Measurements from ENCODE around the gene ATP6V0E2.
"Not testable (repeated sequence)": the region's sequence is repeated elsewhere in the genome, so short reads cannot be mapped to it uniquely, and the experiment has no call there.

The ATP6V0E2 gene

DNA sequence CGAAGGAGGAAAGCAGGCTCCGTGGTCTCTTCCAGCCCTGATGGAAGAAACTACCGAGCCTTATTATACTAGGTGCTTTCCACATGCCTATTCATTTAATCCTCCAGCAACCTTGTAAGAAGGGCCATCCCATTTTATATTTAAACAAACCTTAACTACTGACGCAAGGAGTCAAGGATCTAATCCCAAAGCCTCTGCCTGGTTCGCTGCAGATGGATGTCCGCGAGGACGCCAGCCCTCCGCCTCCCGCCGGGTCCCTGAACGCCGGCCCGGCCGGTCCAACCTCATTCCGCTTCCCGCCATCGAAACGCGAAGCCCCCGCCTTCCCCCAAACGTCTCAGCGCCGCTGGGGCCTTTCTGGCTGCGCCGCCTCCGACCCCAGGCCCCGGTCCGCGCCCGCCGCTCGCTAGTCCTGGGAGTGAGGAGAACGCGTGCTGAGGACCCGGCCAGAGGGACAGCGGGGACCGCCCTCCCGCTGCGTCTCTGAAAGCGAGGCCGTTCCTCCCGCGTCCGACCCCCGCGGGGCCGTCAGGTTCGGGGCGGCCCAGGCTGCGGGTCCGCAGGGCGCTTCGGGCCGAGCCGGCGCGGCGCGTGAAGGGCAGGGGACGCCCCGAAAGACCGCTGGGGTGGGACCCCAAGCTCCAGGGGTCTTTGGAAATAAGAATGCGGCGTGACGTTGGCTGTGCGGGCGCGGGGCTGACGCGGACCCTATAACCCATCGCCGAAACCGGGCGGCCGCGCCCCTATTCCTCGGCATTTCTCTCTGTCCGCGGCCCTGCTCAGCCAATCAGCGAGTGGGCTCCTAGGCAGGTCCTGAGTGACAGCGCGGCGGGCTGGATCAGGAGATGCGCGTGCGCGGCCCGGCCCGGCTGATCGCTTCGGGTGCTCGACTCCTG is at the start of gene ATP6V0E2:
Gene ATP6V0E2 (plus strand): TSS at position 896 of the 896 bp plus-strand sequence. CDS start 97 bp downstream, outside the sequence.
- peak; percentile 78 to 81 for DNase-seq (ENCODE audit: low read depth in 2 of 2)

- no peak for DNase-seq (ENCODE audit: low read depth in 2 of 2)
Observed at GRCh38 chr7:149824301-149824741, 49.4 kb upstream of the ATP6V0E2 start.

- no peak for DNase-seq (ENCODE audit: low read depth in 2 of 2)
Observed at GRCh38 chr7:149824748-149825566, 48.8 kb upstream of the ATP6V0E2 start.

DNA sequence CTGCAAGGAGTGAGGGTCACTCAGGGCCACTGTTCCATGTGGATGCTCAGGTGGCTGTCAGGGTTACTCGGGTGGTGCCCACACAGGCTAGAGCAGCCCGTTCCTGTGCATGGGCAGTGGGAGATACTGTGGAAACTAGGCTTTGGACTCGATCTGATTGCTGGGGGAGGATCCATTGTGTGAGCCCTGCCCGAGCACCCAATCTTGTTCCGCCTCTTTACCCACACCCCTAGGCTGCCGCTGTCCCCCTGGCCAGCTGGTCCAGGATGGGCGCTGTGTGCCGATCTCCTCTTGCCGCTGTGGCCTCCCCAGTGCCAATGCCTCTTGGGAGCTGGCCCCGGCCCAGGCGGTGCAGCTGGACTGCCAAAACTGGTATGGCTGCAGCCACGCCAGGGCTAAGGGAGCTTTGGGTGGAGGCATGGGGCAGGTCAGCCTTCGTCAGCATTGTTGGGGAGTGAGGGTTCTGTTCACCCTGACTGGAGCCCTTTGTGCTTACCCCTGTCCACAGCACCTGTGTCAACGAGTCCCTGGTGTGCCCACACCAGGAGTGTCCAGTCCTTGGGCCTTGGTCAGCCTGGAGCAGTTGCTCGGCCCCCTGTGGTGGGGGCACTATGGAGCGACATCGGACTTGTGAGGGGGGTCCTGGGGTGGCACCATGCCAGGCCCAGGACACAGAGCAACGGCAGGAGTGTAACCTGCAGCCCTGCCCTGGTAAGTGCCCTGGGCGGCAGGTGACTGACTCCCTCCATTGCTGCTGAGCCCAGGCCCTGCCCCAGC is 48.0 kb upstream of the ATP6V0E2 start:
- no peak for DNase-seq (ENCODE audit: low read depth in 2 of 2)

DNA sequence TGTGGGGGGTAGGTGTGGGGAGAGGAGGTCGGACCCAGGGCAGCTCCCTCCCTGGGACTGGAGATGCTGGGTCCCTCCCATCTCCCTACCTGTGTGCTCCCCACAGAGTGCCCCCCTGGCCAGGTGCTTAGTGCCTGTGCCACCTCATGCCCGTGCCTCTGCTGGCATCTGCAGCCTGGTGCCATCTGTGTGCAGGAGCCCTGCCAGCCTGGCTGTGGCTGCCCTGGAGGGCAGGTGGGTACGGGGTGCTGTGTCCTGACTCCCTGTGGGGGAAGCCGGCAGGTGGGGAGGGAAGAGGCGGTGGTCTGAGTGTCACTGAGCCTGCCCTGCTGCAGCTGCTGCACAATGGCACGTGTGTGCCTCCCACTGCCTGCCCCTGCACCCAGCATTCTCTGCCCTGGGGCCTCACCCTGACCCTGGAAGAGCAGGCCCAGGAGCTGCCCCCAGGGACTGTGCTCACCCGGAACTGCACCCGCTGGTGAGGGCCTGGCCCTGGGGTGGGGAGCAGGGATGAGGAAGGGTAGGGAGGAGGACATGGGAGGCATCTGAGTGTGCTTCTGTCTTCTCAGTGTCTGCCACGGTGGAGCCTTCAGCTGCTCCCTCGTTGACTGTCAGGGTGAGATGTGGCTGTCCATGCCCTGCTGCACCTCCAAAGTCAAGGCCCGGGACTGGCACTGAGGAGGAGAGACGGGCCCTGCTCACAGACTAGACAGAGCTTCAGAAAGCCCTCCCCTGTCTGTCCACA is 47.3 kb upstream of the ATP6V0E2 start:
- no peak for DNase-seq (ENCODE audit: low read depth in 2 of 2)

DNA sequence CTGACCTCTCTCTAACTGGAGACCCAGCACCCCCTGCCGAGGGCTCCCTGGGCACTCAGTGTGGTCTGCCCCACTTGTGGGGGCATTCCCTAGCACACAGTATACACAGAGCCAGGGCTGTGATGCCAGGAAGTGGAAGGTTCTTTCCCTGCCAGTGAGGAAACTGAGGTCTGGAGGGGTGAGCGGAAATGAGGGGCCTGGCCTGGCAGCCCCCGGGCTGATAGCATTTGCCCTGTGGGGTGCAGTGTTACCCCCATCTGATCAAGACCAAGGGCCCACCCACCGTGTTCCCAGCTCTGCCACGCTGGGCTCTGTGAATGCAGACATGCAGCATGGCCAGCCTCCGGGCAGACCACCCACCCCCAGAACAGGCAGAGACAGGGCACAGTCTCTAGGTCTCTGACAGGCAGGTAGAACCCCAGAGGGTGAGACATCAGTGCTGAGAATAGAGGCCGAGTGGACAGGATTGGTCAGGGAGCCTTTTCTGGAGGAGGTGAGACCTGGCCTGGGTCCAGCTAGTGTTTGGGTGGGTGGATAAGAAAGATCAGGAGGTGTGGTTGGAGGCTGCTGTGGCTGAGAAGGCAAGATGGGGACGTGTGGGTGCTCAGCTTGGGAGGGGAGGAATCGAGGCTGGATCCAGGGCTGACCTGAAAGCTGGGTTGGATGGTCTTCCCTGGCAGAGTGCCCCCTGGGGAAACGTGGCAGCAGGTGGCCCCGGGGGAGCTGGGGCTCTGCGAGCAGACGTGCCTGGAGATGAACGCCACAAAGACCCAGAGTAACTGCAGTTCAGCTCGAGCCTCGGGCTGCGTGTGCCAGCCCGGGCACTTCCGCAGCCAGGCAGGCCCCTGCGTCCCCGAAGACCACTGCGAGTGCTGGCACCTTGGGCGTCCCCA is 46.4 kb upstream of the ATP6V0E2 start:
- DNase-seq (ENCODE audit: low read depth in 2 of 2), result no peak

GRCh38 chr7:149828357-149829309 is 45.1 kb upstream of the ATP6V0E2 start:
- no peak for DNase-seq (ENCODE audit: low read depth in 2 of 2)

DNA sequence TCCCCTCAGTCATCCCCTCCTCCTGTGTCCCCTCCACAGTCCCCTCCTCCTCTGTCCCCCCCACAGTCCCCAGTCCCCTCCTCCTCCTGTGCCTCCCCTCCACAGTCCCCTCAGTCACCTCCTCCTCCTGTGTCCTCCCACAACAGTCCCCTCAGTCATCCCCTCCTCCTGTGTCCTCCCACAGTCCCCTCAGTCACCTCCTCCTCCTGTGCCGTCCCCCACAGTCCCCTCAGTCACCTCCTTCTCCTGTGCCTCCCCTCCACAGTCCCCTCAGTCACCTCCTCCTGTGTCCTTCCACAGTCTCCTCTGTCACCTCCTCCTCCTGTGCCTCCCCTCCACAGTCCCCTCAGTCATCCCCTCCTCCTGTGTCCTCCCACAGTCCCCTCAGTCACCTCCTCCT is 43.2 kb upstream of the ATP6V0E2 start:
- DNase-seq (ENCODE audit: low read depth in 2 of 2), result not testable (repeated sequence)

GRCh38 chr7:149830997-149831740 is 42.6 kb upstream of the ATP6V0E2 start:
- DNase-seq (ENCODE audit: low read depth in 2 of 2), result no peak

GRCh38 chr7:149831741-149832219 is 42.0 kb upstream of the ATP6V0E2 start:
- no peak for DNase-seq (ENCODE audit: low read depth in 2 of 2)

DNA sequence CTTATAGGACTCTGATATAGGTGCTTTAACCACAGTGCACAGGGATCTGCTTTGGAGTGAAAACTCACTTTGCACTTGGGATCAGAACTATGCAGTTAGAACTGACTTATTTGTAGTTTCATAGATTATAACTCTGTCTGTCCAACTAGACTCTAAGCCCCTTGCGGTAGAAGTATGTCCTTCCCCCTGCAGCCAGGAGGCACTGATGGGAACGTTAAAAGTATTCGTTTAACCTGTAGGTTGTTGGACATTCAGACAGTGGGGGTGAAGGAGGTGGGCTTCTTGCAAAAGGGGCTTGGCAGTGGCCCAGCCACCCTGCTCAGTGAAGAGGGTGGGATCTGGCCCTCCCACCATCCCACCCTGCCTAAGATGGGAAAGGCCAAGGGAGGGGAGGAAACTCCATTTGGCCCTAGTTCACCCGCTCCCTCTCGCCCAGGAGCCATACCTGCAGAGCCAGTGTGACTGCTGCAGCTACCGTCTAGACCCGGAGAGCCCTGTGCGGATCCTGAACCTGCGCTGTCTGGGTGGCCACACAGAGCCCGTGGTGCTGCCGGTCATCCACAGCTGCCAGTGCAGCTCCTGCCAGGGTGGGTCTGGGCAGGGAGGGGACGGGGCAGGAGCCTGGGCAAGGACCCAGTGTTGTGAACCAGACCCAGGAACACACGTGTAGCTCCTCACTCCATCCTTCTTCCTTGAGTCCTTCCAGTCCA is 41.3 kb upstream of the ATP6V0E2 start:
- DNase-seq (ENCODE audit: low read depth in 2 of 2), result no peak

- no peak for DNase-seq (ENCODE audit: low read depth in 2 of 2)
Observed at GRCh38 chr7:149833495-149834130, 40.2 kb upstream of the ATP6V0E2 start.

DNA sequence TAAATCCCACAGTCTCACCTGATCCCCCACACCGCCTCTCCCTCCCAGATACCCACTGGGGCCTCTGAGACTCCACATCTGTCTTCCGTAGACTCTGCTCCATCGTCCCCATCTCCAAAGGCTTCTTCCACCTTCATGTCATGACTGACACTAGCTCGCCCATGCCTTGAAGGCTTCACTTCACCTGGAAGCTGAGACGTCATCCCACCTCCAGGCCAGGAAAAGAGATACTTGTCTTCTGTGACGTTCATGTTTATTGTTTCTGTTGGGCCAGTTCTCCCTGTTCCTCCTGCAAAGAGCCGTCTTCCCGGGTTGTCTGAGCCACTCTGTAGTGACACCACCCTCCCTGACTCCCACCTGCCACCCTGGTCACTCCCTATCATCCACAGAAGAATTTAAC is 39.2 kb upstream of the ATP6V0E2 start:
- no peak for DNase-seq (ENCODE audit: low read depth in 2 of 2)

- DNase-seq (ENCODE audit: low read depth in 2 of 2), result no peak
Observed at GRCh38 chr7:149836434-149836833, 37.3 kb upstream of the ATP6V0E2 start.

DNA sequence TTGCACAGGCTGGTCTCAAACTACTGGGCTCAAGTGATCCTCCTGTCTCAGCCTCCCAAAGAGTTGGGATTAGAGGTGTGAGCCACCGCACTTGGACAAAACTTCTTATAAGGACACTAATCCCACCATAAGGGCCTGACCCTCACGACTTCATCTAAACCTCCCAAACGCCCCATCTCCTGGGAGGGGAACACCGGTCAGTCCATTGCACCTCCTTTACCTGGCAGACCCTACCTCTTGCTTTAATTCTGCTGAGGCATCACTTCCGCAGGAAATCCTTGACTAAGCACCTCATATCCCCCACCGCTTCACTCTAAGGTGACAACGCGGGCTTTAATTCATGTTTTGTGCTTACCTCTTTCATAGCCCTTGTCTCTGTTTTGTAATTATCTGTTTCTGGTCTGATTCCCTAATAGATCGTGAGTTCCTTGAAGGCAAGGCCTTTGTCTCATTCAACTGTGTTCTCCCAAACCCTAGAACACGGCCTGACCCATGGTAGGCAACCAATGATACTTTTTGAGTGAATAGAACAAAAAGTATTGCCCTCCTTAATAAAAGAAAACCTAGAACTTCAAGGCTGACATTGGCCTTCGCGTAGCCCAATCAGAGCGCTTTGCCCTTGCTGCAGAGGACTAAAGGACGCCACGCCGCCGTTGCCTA is 36.1 kb upstream of the ATP6V0E2 start:
- no peak for DNase-seq (ENCODE audit: low read depth in 2 of 2)

DNA sequence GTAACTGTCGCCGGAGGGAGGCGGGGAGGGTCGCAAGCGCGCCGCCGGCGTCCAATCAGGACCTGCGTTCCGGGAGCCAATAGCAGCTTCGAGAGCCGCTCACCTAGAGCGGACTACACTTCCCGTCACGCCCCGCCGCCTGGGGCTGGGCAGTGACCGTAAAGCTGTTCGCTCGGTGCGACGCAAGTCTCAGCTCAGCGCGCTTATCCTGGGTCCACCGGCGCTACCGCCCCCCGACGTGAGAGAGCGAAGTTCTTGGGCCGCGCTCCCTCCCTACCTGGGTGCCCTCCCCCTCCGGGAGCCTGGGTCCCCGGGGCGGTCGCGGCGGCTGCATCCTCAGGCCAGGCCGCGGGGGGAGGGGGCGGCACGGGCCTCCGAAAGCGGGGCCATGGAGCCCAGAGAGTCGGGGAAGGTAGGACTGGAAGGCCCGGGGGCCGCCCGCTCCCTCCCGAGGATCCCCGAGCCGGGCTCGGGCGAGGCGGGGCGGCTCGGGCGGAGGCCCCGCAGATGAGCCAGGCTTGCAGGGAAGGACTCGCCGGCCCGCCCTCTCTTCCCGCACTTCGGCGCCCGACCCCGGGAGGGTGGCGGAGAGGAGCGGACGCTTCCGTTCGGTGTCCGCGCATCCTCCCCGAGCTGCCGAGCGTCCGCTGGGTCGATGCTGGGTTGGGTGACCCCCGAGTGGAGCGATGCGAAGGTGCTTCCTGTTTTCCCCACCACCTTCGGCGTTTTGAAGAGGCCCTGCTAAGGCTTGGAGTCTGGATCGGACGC is 35.4 kb upstream of the ATP6V0E2 start, which contains the start of gene ZNF862:
Gene ZNF862 (plus strand): TSS at position 152 of the 768 bp plus-strand sequence. CDS start 237 bp downstream, at position 389.
- DNase-seq (ENCODE audit: low read depth in 2 of 2), result peak; percentile 87
